WTC11 (cell line): ENCODE results near the gene MLN. TPM values are rescaled to one million over a fixed set of nuclear protein-coding genes. Genes with fewer than 3 reads are reported as not detected.

Source experiments
- ATAC-seq: fragments of 200-7000 bp; cut with Tn5 transposase; 2 replicates; pipeline ENCODE4 v1.10.0; 2021; ENCODE audit warnings: mild to moderate bottlenecking, moderate library complexity
- CTCF ChIA-PET: fragments of 300-600 bp; sonication (Branson Sonifier 250); formaldehyde crosslinking; loops from one replicate; lab custom pipeline; 2021; ENCODE audit warnings: antibody characterized with exemption; lab: Charles Lee
- POLR2A ChIA-PET: fragments of 350-600 bp; sonication (Branson Sonifier 250); formaldehyde crosslinking; loops from one replicate; lab custom pipeline; 2021; ENCODE audit warnings: antibody characterized with exemption; lab: Charles Lee
- DNase-seq: peaks from one replicate; pipeline ENCODE4 v3.0.0; 2021; ENCODE audit warnings: low spot score
- H3K27ac Mint-ChIP-seq: 2 replicates; pipeline ENCODE4 v1.8.0; 2021; ENCODE audit warnings: mixed read lengths
- H3K27me3 Mint-ChIP-seq: 2 replicates; pipeline ENCODE4 v1.8.0; 2021; ENCODE audit warnings: low read depth, mild to moderate bottlenecking, moderate library complexity, mixed read lengths
- H3K36me3 Mint-ChIP-seq: 2 replicates; pipeline ENCODE4 v1.8.0; 2021; ENCODE audit warnings: mixed read lengths
- H3K4me1 Mint-ChIP-seq: 2 replicates; pipeline ENCODE4 v1.8.0; 2022; ENCODE audit warnings: mixed read lengths
- H3K4me3 Mint-ChIP-seq: 2 replicates; pipeline ENCODE4 v1.8.0; 2021; ENCODE audit warnings: mild to moderate bottlenecking, moderate library complexity, mixed read lengths
- H3K9me3 Mint-ChIP-seq: 2 replicates; pipeline ENCODE4 v1.8.0; 2021; ENCODE audit warnings: mixed read lengths
- ATF1 ChIP-seq: sonication (generic); formaldehyde crosslinking; IDR thresholded peaks from 2 replicates; pipeline ENCODE4 v1.8.1; 2023; ENCODE audit warnings: mild to moderate bottlenecking, moderate library complexity, missing genetic modification reagents
- CBFB ChIP-seq: sonication (generic); formaldehyde crosslinking; IDR thresholded peaks from 2 replicates; pipeline ENCODE4 v1.8.1; 2022; ENCODE audit warnings: mild to moderate bottlenecking, low read depth, missing genetic modification reagents
- CREM ChIP-seq: sonication (generic); formaldehyde crosslinking; IDR thresholded peaks from 2 replicates; pipeline ENCODE4 v1.8.1; 2022; ENCODE audit warnings: mild to moderate bottlenecking, missing genetic modification reagents, moderate library complexity
- ELF4 ChIP-seq: sonication (generic); formaldehyde crosslinking; IDR thresholded peaks from 2 replicates; pipeline ENCODE4 v1.8.1; 2022; ENCODE audit warnings: low read depth, mild to moderate bottlenecking, moderate library complexity, missing genetic modification reagents
- MYBL2 ChIP-seq: sonication (generic); formaldehyde crosslinking; IDR thresholded peaks from 2 replicates; pipeline ENCODE4 v1.8.1; 2023; ENCODE audit warnings: mild to moderate bottlenecking, moderate library complexity, missing genetic modification reagents
- NFYB ChIP-seq: sonication (generic); formaldehyde crosslinking; conservative IDR thresholded peaks from 2 replicates; pipeline ENCODE4 v1.8.0; 2022; ENCODE audit warnings: low read depth, missing genetic modification reagents
- NR1H2 ChIP-seq: sonication (generic); formaldehyde crosslinking; IDR thresholded peaks from 2 replicates; pipeline ENCODE4 v1.9.0; 2021; ENCODE audit warnings: mild to moderate bottlenecking, moderate library complexity, missing genetic modification reagents
- OVOL2 ChIP-seq: fragments of 250-450 bp; sonication (Bioruptor Pico); IDR thresholded peaks from 2 replicates; pipeline ENCODE4 v1.9.0; 2021; ENCODE audit warnings: mild to moderate bottlenecking, borderline replicate concordance
- RORB ChIP-seq: fragments of 250-450 bp; sonication (Bioruptor Pico); IDR thresholded peaks from 2 replicates; pipeline ENCODE4 v1.9.0; 2021; ENCODE audit warnings: mild to moderate bottlenecking
- SMAD4 ChIP-seq: sonication (generic); formaldehyde crosslinking; IDR thresholded peaks from 2 replicates; pipeline ENCODE4 v1.8.0; 2022; ENCODE audit warnings: mild to moderate bottlenecking, missing genetic modification reagents
- ZNF232 ChIP-seq: sonication (generic); formaldehyde crosslinking; IDR thresholded peaks from 2 replicates; pipeline ENCODE4 v1.8.0; 2022; ENCODE audit warnings: mild to moderate bottlenecking, missing genetic modification reagents
- ZNF423 ChIP-seq: fragments of 250-450 bp; sonication (Bioruptor Pico); IDR thresholded peaks from 2 replicates; pipeline ENCODE4 v2.1.2; 2022; ENCODE audit warnings: mild to moderate bottlenecking, moderate library complexity
- total RNA-seq: library from RNA; stranded (reverse); gene quantifications from 3 replicates; pipeline ENCODE4 v1.2.3, GENCODE V29; 2021
- TF ChIP-seq, protein P1 (sequence below): fragments of 250-450 bp; sonication (Bioruptor Pico); IDR thresholded peaks from 2 replicates; pipeline ENCODE4 v1.9.0; 2021; ENCODE audit warnings: moderate library complexity, mild to moderate bottlenecking, inconsistent platforms, borderline replicate concordance
- TF ChIP-seq, protein P2 (sequence below): sonication (generic); formaldehyde crosslinking; IDR thresholded peaks from 2 replicates; pipeline ENCODE4 v1.8.0; 2022; ENCODE audit warnings: mild to moderate bottlenecking, missing genetic modification reagents
- TF ChIP-seq, protein P3 (sequence below): sonication (generic); formaldehyde crosslinking; conservative IDR thresholded peaks from 2 replicates; pipeline ENCODE4 v1.8.1; 2023; ENCODE audit warnings: mild to moderate bottlenecking, low read depth, missing genetic modification reagents, moderate library complexity
- TF ChIP-seq, protein P4 (sequence below): sonication (generic); formaldehyde crosslinking; IDR thresholded peaks from 2 replicates; pipeline ENCODE4 v1.8.1; 2023; ENCODE audit warnings: mild to moderate bottlenecking, missing genetic modification reagents, moderate library complexity
- TF ChIP-seq, protein P5 (sequence below): fragments of 250-450 bp; sonication (Bioruptor Pico); IDR thresholded peaks from 2 replicates; pipeline ENCODE4 v1.9.0; 2021; ENCODE audit warnings: mild to moderate bottlenecking
- TF ChIP-seq, protein P6 (sequence below): fragments of 250-450 bp; sonication (Bioruptor Pico); IDR thresholded peaks from 2 replicates; pipeline ENCODE4 v1.9.0; 2021; ENCODE audit warnings: mild to moderate bottlenecking
- TF ChIP-seq, protein P7 (sequence below): sonication (generic); formaldehyde crosslinking; IDR thresholded peaks from 2 replicates; pipeline ENCODE4 v1.8.1; 2022; ENCODE audit warnings: missing genetic modification reagents, borderline replicate concordance
- TF ChIP-seq, protein P8 (sequence below): fragments of 250-450 bp; sonication (Bioruptor Pico); conservative IDR thresholded peaks from 2 replicates; pipeline ENCODE4 v1.9.0; 2021; ENCODE audit warnings: mild to moderate bottlenecking

The MLN gene
- total RNA-seq, 1 experiment from 2014 or later = not detected

DNA sequence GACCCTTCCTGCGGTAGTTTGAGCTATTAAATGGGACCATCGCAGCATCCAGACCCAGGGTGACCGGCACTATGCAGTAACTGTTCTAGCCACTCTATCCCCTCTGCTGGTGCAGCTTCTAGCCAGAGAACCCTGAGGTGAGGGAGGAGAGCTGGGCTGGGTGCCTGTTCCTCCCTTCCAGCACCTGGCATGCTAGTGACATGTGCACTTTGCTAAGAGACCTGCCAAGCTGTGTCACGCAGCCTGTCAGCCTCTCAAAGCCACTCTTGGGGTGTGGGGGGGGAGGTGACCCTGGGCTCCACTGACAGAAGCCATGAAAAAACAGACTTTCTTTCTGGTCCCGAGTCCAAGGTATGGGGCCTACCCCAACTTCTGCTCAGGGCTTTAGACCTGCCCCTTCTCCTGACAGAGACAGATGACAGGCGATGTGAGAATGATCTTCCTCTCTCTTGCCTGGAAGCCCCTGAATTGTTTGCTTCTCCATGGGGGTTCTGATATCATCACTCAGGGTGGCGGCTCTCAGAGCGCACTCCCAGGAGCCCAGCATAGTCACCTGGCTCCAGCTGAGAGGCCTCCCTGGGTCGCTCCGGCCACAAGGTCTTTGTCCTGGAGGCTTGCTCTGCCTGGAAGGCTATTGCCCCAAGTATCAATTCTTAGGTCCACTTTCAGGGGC lies 47.2 kb upstream of the MLN start (continued):
- TF ChIP-seq NR1H2 = no peak
- TF ChIP-seq, protein P1, sequence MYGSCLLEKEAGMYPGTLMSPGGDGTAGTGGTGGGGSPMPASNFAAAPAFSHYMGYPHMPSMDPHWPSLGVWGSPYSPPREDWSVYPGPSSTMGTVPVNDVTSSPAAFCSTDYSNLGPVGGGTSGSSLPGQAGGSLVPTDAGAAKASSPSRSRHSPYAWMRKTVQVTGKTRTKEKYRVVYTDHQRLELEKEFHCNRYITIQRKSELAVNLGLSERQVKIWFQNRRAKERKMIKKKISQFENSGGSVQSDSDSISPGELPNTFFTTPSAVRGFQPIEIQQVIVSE (CRISPR knock-in tag) = no peak
- TF ChIP-seq MYBL2 (CRISPR knock-in tag) = no peak
- TF ChIP-seq, protein P2, sequence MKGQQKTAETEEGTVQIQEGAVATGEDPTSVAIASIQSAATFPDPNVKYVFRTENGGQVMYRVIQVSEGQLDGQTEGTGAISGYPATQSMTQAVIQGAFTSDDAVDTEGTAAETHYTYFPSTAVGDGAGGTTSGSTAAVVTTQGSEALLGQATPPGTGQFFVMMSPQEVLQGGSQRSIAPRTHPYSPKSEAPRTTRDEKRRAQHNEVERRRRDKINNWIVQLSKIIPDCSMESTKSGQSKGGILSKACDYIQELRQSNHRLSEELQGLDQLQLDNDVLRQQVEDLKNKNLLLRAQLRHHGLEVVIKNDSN (CRISPR knock-in tag) = no peak
- no peak for TF ChIP-seq CREM (CRISPR knock-in tag)
- TF ChIP-seq SMAD4 = no peak
- TF ChIP-seq ZNF423 (CRISPR knock-in tag) = no peak

DNA sequence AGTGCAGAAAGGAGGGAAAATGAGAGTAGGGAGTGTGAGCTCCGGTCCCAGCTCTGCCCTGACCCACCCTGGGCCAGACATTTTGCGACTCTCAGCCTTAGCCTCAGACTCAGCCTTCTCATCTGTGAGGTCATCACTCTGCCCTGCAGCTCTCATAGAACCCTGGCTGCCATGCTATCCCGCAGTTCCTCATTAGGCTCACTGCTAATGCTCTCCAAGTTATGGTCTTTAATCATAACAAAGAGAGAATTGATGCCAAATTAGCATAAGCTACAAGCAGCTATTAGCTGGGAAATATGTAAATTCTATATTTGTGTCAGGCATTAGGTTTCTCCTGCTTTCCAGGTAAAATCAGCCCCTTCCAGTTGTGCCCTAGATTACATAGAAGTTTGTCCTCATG lies 46.5 kb upstream of the MLN start:
- no peaks in the 10 kb centered on the region for H3K36me3 Mint-ChIP-seq
- DNase-seq (no peak), ATAC-seq (no peak)
- H3K27ac Mint-ChIP-seq = no peak overlapping the region
- ChIA-PET POLR2A (interaction anchor here (1.1 kb wide), 1 partner anchor 21 kb away, joined by 3 read pairs; no protein-coding TSS in a partner anchor), CTCF (interaction anchor here (0.7 to 5.7 kb wide), 9 partner anchors 11 to 294 kb away, joined by 3 to 48 read pairs (median 3); no protein-coding TSS in a partner anchor)
- H3K4me3 Mint-ChIP-seq = no peak overlapping the region
- no peaks in the 10 kb centered on the region for H3K9me3 Mint-ChIP-seq
- peaks cover 24% of the 10 kb centered on the region for H3K4me1 Mint-ChIP-seq
- H3K27me3 Mint-ChIP-seq = peaks cover 3% of the 10 kb centered on the region
- TF ChIP-seq NFYB (no peak), RORB (CRISPR knock-in tag) (no peak), OVOL2 (CRISPR knock-in tag) (no peak)
- TF ChIP-seq, protein P3, sequence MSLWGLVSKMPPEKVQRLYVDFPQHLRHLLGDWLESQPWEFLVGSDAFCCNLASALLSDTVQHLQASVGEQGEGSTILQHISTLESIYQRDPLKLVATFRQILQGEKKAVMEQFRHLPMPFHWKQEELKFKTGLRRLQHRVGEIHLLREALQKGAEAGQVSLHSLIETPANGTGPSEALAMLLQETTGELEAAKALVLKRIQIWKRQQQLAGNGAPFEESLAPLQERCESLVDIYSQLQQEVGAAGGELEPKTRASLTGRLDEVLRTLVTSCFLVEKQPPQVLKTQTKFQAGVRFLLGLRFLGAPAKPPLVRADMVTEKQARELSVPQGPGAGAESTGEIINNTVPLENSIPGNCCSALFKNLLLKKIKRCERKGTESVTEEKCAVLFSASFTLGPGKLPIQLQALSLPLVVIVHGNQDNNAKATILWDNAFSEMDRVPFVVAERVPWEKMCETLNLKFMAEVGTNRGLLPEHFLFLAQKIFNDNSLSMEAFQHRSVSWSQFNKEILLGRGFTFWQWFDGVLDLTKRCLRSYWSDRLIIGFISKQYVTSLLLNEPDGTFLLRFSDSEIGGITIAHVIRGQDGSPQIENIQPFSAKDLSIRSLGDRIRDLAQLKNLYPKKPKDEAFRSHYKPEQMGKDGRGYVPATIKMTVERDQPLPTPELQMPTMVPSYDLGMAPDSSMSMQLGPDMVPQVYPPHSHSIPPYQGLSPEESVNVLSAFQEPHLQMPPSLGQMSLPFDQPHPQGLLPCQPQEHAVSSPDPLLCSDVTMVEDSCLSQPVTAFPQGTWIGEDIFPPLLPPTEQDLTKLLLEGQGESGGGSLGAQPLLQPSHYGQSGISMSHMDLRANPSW (CRISPR knock-in tag) = no peak

DNA sequence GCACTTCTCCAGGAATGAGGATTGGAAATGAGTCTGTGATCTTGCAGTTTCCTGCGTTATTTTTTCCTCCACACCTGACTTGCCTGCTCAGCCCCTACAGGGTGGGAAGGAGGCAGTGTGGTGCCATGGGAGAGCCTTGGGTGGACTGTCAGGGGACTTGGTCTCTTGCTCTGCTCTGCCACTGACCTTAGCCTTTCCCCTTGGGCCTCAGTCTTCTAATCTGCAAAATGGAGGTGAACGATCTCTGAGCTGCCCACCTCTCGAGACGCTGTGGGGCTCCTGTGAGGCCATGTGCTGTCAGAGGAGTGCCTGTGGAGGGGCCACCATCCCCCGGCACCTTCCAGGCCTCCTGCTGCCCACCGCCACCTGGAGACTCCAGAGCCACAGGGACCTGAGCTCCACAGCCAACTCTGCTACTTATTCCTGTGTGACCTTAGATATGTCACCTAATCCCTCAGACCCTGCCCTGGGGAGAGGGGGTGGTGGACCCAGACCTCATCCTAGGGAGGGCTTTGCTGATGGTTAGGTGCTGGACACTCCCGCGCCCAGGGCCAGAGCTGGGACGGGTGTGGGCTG lies 45.8 kb upstream of the MLN start:
- Mint-ChIP-seq H3K27me3 (peaks cover 4% of the 10 kb centered on the region), H3K36me3 (no peaks in the 10 kb centered on the region), H3K4me1 (peaks cover 21% of the 10 kb centered on the region), H3K4me3 (no peak overlapping the region), H3K9me3 (no peaks in the 10 kb centered on the region), H3K27ac (no peak overlapping the region)
- CTCF ChIA-PET = interaction anchor here (0.7 to 5.7 kb wide), 8 partner anchors 11 to 230 kb away, joined by 3 to 48 read pairs (median 3); no protein-coding TSS in a partner anchor
- DNase-seq (no peak), ATAC-seq (no peak)
- POLR2A ChIA-PET = interaction anchor here (1.1 kb wide), 1 partner anchor 21 kb away, joined by 3 read pairs; no protein-coding TSS in a partner anchor
- TF ChIP-seq ZNF232 (CRISPR knock-in tag) (no peak), ELF4 (no peak), ATF1 (no peak), CBFB (no peak)
- TF ChIP-seq, protein P4, sequence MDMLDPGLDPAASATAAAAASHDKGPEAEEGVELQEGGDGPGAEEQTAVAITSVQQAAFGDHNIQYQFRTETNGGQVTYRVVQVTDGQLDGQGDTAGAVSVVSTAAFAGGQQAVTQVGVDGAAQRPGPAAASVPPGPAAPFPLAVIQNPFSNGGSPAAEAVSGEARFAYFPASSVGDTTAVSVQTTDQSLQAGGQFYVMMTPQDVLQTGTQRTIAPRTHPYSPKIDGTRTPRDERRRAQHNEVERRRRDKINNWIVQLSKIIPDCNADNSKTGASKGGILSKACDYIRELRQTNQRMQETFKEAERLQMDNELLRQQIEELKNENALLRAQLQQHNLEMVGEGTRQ (CRISPR knock-in tag) = no peak
- TF ChIP-seq, protein P5, sequence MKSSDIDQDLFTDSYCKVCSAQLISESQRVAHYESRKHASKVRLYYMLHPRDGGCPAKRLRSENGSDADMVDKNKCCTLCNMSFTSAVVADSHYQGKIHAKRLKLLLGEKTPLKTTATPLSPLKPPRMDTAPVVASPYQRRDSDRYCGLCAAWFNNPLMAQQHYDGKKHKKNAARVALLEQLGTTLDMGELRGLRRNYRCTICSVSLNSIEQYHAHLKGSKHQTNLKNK (CRISPR knock-in tag) = no peak
- TF ChIP-seq, protein P6, sequence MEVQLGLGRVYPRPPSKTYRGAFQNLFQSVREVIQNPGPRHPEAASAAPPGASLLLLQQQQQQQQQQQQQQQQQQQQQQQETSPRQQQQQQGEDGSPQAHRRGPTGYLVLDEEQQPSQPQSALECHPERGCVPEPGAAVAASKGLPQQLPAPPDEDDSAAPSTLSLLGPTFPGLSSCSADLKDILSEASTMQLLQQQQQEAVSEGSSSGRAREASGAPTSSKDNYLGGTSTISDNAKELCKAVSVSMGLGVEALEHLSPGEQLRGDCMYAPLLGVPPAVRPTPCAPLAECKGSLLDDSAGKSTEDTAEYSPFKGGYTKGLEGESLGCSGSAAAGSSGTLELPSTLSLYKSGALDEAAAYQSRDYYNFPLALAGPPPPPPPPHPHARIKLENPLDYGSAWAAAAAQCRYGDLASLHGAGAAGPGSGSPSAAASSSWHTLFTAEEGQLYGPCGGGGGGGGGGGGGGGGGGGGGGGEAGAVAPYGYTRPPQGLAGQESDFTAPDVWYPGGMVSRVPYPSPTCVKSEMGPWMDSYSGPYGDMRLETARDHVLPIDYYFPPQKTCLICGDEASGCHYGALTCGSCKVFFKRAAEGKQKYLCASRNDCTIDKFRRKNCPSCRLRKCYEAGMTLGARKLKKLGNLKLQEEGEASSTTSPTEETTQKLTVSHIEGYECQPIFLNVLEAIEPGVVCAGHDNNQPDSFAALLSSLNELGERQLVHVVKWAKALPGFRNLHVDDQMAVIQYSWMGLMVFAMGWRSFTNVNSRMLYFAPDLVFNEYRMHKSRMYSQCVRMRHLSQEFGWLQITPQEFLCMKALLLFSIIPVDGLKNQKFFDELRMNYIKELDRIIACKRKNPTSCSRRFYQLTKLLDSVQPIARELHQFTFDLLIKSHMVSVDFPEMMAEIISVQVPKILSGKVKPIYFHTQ (CRISPR knock-in tag) = no peak
- TF ChIP-seq, protein P7, sequence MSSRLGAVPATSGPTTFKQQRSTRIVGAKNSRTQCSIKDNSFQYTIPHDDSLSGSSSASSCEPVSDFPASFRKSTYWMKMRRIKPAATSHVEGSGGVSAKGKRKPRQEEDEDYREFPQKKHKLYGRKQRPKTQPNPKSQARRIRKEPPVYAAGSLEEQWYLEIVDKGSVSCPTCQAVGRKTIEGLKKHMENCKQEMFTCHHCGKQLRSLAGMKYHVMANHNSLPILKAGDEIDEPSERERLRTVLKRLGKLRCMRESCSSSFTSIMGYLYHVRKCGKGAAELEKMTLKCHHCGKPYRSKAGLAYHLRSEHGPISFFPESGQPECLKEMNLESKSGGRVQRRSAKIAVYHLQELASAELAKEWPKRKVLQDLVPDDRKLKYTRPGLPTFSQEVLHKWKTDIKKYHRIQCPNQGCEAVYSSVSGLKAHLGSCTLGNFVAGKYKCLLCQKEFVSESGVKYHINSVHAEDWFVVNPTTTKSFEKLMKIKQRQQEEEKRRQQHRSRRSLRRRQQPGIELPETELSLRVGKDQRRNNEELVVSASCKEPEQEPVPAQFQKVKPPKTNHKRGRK (CRISPR knock-in tag) = no peak
- TF ChIP-seq, protein P8, sequence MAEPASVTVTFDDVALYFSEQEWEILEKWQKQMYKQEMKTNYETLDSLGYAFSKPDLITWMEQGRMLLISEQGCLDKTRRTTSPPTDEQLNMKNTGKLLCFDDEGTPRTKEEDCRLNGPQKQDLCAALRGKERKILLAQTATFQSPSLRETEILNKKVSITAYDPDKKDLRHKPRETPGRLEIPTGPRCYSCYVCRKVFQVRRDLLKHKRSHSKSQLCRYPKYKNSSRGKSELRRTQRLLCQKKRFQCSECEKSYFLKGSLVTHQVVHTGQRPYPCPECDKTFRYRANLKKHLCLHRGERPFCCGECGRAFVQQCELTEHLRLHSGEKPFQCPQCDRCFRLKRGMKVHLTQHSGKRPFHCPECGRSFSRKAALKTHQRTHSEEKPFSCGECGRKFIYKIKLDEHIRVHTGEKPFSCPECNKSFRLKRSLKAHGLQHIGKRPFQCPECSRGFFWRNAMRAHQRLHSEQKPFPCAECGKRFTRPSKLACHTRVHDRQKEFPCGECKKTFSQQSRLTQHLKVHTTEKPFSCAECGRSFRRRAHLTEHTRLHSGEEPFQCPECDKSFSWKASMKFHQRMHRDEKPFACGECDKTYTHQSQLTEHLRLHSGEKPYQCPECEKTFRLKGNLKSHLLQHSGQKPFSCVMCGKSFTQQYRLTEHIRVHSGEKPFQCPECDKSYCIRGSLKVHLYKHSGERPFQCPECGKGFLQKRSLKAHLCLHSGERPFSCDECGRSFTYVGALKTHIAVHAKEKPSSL = no peak
